HG02759 (cell line): ENCODE data around the gene ARHGEF28.
A peak's percentile ranks its signal among the peaks of the same experiment; 100 is the strongest.

ENCODE experiments used
- ATAC-seq: cut with Tn5 transposase; IDR thresholded peaks from one replicate; pipeline ENCODE4 v1.9.1; 2021; ENCODE audit warnings: mild to moderate bottlenecking, moderate library complexity; ENCODE audit not compliant: unreplicated experiment

The ARHGEF28 gene

GRCh38 chr5:73623060-73623459 is 2.9 kb upstream of the ARHGEF28 start:
- ATAC-seq: no peak

- no peak for ATAC-seq
Measured at GRCh38 chr5:73623901-73624404, 2.0 kb upstream of the ARHGEF28 start.

- ATAC-seq: no peak
Measured at GRCh38 chr5:73624888-73625287, 1.1 kb upstream of the ARHGEF28 start.

GRCh38 chr5:73625372-73625943 is 538 bp upstream of the ARHGEF28 start:
- no peak for ATAC-seq

GRCh38 chr5:73626814-73627313 is 868 bp downstream of the ARHGEF28 start:
- ATAC-seq: no peak

GRCh38 chr5:73629456-73629855 is 3.5 kb downstream of the ARHGEF28 start:
- no peak for ATAC-seq

- no peak for ATAC-seq
Measured at GRCh38 chr5:73630765-73631164, 4.8 kb downstream of the ARHGEF28 start.

GRCh38 chr5:73631500-73631899 is 5.5 kb downstream of the ARHGEF28 start:
- ATAC-seq: no peak

GRCh38 chr5:73633060-73633459 is 7.1 kb downstream of the ARHGEF28 start:
- ATAC-seq: no peak

- ATAC-seq: no peak
Measured at GRCh38 chr5:73636408-73636807, 10.4 kb downstream of the ARHGEF28 start.

GRCh38 chr5:73637565-73637964 is 11.6 kb downstream of the ARHGEF28 start:
- ATAC-seq: no peak

- ATAC-seq: no peak
Measured at GRCh38 chr5:73638344-73639095, 12.5 kb downstream of the ARHGEF28 start.

GRCh38 chr5:73640861-73641320 is 14.9 kb downstream of the ARHGEF28 start:
- ATAC-seq: no peak

GRCh38 chr5:73641811-73642210 is 15.8 kb downstream of the ARHGEF28 start:
- ATAC-seq: no peak

- ATAC-seq: no peak
Measured at GRCh38 chr5:73642344-73642743, 16.3 kb downstream of the ARHGEF28 start.

- no peak for ATAC-seq
Measured at GRCh38 chr5:73644385-73644963, 18.5 kb downstream of the ARHGEF28 start.

- no peak for ATAC-seq
Measured at GRCh38 chr5:73647721-73648120, 21.7 kb downstream of the ARHGEF28 start.

GRCh38 chr5:73648515-73648914 is 22.5 kb downstream of the ARHGEF28 start:
- no peak for ATAC-seq

GRCh38 chr5:73649926-73650325 is 23.9 kb downstream of the ARHGEF28 start:
- no peak for ATAC-seq

GRCh38 chr5:73652391-73652790 is 26.4 kb downstream of the ARHGEF28 start:
- ATAC-seq: no peak

GRCh38 chr5:73654171-73654811 is 28.3 kb downstream of the ARHGEF28 start:
- ATAC-seq: peak; percentile 87
